Measurements from ENCODE around the gene GHRHR.

Gene GHRHR

GRCh38 chr7:30934732-30935568 is 28.8 kb upstream of the GHRHR start:
- no peak overlapping the region for H3K27ac ChIP-seq
- no peak for TF ChIP-seq CTCF (conservative IDR thresholded peaks at IDR 0.05; ENCODE audit: low read depth)
- CTCF ChIA-PET: interaction anchor here (2.0 kb wide), 1 partner anchor 188 kb away, joined by 7 read pairs; no protein-coding TSS in a partner anchor
- no peak for DNase-seq (ENCODE audit: low spot score)
- POLR2A ChIA-PET (ENCODE audit: low non-redundant PET): no interaction called here

DNA sequence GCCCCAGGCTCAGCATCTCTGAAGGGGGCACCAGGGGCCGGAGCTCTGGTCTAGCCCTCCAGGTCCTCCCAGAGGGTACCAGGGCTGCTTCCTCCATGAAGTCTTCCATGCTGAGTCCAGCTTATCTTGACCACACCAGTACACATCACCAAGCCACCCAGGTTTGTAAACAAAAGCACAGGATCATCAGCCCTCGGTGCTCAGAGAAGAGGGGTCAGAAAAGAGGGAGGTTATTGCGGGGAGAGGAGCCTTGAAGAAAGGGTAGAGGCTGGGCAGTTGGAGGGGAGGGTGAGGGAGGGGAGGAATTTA is 28.2 kb upstream of the GHRHR start:
- POLR2A ChIA-PET (ENCODE audit: low non-redundant PET): no interaction called here

DNA sequence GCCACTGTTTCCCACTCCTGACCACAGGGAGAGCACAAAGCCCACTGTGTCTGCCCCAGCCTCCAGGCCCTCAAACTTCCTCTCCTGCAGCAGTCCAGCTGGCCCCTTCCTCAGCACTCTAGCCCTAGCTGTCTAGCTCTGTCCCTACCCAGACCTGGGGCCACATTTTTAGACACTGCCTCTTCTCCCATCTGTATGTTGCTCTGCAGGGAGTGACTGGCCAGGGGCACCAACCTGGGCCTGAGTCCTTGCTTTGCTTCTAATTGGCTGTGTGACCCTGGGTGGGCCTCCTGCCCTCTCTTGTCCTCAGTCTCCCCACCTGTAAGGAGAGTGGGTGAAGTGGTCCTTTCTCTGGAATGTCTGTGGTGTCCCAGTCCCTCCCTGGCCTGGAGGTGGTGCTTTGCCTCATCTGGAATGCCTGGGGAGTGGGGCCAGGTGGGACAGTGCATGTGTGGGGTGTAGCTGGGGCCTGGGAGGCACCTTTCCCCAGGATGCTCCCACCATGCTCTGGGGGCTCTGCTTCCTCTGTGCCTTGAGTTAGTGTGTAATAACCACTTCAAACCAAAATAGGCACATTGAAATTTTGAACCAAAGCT is 27.0 kb upstream of the GHRHR start:
- DNase-seq (ENCODE audit: low spot score): no peak
- no peak overlapping the region for H3K27ac ChIP-seq
- no peak for TF ChIP-seq CTCF (conservative IDR thresholded peaks at IDR 0.05; ENCODE audit: low read depth)
- ChIA-PET CTCF (interaction anchor here (0.6 to 2.0 kb wide), 2 partner anchors 70 to 186 kb away, joined by 3 to 7 read pairs; no protein-coding TSS in a partner anchor), POLR2A (ENCODE audit: low non-redundant PET) (no interaction called here)

More for the DNA sequence above, 28.2 kb upstream of the GHRHR start:
- CTCF ChIA-PET: interaction anchor here (2.0 kb wide), 1 partner anchor 187 kb away, joined by 7 read pairs; no protein-coding TSS in a partner anchor
- no peak for TF ChIP-seq CTCF (conservative IDR thresholded peaks at IDR 0.05; ENCODE audit: low read depth)
- no peak for DNase-seq (ENCODE audit: low spot score)
- no peak overlapping the region for H3K27ac ChIP-seq

DNA sequence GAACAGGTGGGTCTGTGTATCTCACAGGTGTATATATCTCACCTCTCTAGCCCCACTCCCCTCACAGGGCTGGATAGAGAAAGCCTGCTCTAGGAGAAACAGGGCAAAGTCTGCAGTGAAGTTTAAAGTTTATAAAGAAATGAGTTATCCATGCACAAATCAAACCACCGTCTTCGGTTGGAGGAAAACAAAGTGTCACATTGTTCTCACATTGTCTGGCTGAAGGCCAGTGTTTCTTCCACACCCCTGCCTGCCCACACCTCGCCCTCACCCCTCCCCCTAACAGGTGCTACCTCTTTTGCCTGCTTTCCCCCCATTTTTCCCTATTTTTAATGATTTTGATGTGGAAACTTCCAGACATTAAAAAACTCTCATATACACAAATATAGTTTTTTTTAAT is 26.3 kb upstream of the GHRHR start:
- CTCF ChIA-PET: no interaction called here
- H3K27ac ChIP-seq: no peak overlapping the region
- no peak for TF ChIP-seq CTCF (conservative IDR thresholded peaks at IDR 0.05; ENCODE audit: low read depth)
- POLR2A ChIA-PET (ENCODE audit: low non-redundant PET): no interaction called here
- DNase-seq (ENCODE audit: low spot score): no peak

DNA sequence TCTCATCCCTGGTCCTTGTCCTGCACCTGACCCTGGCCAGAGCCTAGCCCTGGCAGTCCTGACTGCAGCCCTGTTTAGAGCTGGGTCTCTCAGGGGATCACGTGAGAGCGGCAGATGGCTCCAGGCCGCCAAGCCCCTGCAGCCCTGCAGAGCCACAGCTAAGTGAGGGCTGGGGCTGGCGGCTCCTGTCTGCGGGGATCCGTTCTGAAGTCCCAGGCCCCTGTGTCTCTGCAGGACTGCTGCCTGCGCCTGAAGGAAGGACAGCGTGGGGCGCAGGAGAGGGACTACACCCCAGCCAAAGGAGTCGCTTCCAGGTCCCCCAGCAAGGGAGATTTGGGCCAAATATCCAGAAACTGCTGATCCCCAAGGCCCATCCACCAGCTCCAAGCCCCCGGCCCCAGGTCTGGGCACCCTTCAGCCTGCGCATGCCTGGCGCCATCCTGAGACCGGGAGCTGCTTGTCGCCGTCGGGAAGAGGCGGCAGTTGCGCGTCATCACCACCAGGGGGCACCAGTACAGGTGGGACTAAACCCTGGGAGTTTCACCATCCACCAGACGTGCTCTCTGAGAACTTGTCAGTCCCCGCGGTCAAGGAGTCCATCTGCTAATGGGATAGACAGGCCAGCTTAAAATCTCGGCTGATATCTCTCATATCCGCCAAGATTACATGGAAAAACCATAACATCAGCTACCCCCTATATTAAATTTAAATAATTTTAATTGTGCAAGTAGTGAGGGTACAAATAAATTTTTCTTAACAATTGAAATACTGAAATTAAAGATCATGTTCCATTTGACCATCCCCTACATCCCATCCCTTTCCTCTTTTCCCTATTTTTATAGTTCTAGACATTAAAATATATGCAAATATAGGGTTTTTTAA is 25.1 kb upstream of the GHRHR start:
- DNase-seq (ENCODE audit: low spot score): peak; percentile 79
- ChIA-PET POLR2A (ENCODE audit: low non-redundant PET) (no interaction called here), CTCF (interaction anchor here (0.5 to 2.2 kb wide), 37 partner anchors 10 to 886 kb away, joined by 3 to 19 read pairs (median 3); no protein-coding TSS in a partner anchor)
- no peak overlapping the region for H3K27ac ChIP-seq
- peak; percentile 96 for TF ChIP-seq CTCF (conservative IDR thresholded peaks at IDR 0.05; ENCODE audit: low read depth)
